Body of pancreas (tissue), 4 donors: ENCODE data around the gene SIL1.

Experiments used
- CTCF ChIP-seq, 7 experiments: fragments of 450-650 bp in 4 of 7; fragments of 200-600 bp in 3 of 7; sonication (generic) in 3 of 7; IDR thresholded peaks; one replicate each; pipeline ENCODE4 v1.5.1; 2016 to 2019; ENCODE audit warnings: antibody characterized with exemption in 7 of 7
- POLR2A ChIP-seq, 3 donors: fragments of 450-650 bp; IDR thresholded peaks; one replicate each; pipeline ENCODE4 v1.6.1; 2016; ENCODE audit warnings: antibody characterized with exemption in 3 of 3, mild to moderate bottlenecking in 2 of 3

- no peak for TF ChIP-seq CTCF (IDR thresholded peaks at IDR 0.05)
- no peak for TF ChIP-seq POLR2A (IDR thresholded peaks at IDR 0.05)
Measured at GRCh38 chr5:139181322-139181730, 16.8 kb downstream of the SIL1 start.
